GM19193 (cell line): ENCODE measurements around the gene MELTF.

Experiments
- POLR2A ChIP-seq: IDR thresholded peaks from 4 replicates; pipeline ENCODE4 v1.6.1; 2011; ENCODE audit not compliant: insufficient read depth, insufficient read length; ENCODE audit errors: extremely low read depth

MELTF gene

DNA sequence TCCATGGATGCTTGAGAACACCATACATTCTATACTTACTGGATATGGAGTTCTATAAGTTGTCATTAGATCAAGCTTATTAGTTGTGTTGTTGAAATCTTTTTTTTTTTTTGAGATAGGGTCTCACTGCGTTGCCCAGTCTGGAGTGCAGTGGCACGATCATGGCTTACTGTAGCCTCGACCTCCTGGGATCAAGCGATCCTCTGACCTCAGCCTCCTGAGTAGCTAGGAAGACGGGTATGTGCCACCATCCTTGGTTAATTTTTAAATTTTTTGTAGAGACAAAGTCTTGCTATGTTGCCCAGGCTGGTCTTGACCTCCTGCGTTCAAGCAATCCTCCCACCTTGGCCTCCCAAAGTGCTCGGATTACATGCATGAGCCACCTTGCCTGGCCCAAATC is 74.8 kb downstream of the MELTF start:
- TF ChIP-seq POLR2A = no peak
